ENCODE measurements around the gene PTDSS2. TPM values are rescaled to one million over a fixed set of nuclear protein-coding genes. Genes with fewer than 3 reads are reported as not detected.

Gene PTDSS2
- polyA plus RNA-seq, 2 of the 4 experiments (the other 2 are of a cell fraction), result 23.4 to 38.9 TPM

- WGBS (ENCODE audit: missing lambda C conversion rate), result 76% methylated on average over 7 of the region's 10 CpGs
- 0 out of 6 replicates have a peak, but pooled peaks of 1 of the 2 experiments have one; percentile 2 for ATAC-seq
- no peak for FAIRE-seq
These were observed 45.5 kb downstream of the PTDSS2 start for GRCh38 chr11:495537-495931.

DNA sequence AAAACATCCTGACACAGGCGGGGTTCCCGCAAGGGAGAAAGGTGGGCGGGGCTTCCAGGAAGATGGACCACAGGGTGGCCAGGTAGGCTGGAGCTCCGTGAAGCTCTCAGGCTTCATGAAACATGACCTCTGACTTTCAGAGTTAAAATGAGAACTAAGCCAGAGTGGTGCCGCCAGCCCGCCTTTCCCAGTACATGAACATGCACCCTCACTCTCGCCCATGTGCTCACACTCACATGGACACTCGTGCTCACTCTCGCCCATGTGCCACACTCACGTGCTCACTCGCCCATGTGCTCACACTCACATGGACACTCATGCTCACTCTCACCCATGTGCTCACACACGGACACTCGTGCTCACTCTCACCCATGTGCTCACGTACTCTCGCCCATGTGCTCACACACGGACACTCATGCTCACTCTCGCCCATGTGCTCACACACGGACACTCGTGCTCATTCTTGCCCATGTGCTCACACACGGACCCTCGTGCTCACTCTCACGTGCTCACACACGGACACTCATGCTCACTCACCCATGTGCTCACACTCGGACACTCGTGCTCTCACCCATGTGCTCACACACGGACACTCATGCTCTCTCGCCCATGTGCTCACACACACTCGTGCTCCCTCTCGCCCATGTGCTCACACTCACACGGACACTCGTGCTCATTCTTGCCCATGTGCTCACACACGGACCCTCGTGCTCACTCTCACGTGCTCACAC, 46.9 kb downstream of the PTDSS2 start:
- Histone ChIP-seq H3K4me3 (no peak overlapping the region), H3K4me1 (no peaks in the 10 kb centered on the region), H3K4me2 (no peak overlapping the region), H3K27ac (no peak overlapping the region), H3K9me3 (no peaks in the 10 kb centered on the region)
- WGBS (ENCODE audit: missing lambda C conversion rate), result 96% methylated on average over 34 of the region's 34 CpGs
- no peak for TF ChIP-seq HOXA7 (CRISPR knock-in tag; IDR thresholded peaks at IDR 0.05)
- no peak for TF ChIP-seq HEYL (CRISPR knock-in tag; IDR thresholded peaks at IDR 0.05)
- TF ChIP-seq RAD21 (conservative IDR thresholded peaks at IDR 0.05 in 1 of 2, IDR thresholded peaks at IDR 0.05 in 1 of 2), result no peak
- TF ChIP-seq, protein P1, sequence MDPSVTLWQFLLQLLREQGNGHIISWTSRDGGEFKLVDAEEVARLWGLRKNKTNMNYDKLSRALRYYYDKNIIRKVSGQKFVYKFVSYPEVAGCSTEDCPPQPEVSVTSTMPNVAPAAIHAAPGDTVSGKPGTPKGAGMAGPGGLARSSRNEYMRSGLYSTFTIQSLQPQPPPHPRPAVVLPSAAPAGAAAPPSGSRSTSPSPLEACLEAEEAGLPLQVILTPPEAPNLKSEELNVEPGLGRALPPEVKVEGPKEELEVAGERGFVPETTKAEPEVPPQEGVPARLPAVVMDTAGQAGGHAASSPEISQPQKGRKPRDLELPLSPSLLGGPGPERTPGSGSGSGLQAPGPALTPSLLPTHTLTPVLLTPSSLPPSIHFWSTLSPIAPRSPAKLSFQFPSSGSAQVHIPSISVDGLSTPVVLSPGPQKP (IDR thresholded peaks at IDR 0.05; ENCODE audit: low read depth, low read length), result no peak
- TF ChIP-seq EP300 (IDR thresholded peaks at IDR 0.05), result no peak
- no peak for TF ChIP-seq FOXS1 (CRISPR knock-in tag; IDR thresholded peaks at IDR 0.05)
- TF ChIP-seq, protein P2, sequence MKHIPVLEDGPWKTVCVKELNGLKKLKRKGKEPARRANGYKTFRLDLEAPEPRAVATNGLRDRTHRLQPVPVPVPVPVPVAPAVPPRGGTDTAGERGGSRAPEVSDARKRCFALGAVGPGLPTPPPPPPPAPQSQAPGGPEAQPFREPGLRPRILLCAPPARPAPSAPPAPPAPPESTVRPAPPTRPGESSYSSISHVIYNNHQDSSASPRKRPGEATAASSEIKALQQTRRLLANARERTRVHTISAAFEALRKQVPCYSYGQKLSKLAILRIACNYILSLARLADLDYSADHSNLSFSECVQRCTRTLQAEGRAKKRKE (CRISPR knock-in tag; IDR thresholded peaks at IDR 0.05; ENCODE audit: low read depth), result no peak
- TF ChIP-seq CHD2 (IDR thresholded peaks at IDR 0.05; ENCODE audit: low read length, partially characterized antibody), result no peak
- no peak for TF ChIP-seq CBX2 (IDR thresholded peaks at IDR 0.05; ENCODE audit: borderline replicate concordance, low read depth)
- TF ChIP-seq, protein P3, sequence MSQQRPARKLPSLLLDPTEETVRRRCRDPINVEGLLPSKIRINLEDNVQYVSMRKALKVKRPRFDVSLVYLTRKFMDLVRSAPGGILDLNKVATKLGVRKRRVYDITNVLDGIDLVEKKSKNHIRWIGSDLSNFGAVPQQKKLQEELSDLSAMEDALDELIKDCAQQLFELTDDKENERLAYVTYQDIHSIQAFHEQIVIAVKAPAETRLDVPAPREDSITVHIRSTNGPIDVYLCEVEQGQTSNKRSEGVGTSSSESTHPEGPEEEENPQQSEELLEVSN (IDR thresholded peaks at IDR 0.05; ENCODE audit: borderline replicate concordance, low read depth), result no peak
- no peak for TF ChIP-seq ZC3H11A (IDR thresholded peaks at IDR 0.05)
- no peak for TF ChIP-seq HOXB5 (CRISPR knock-in tag; IDR thresholded peaks at IDR 0.05)
- TF ChIP-seq JUN (IDR thresholded peaks at IDR 0.05), result no peak
- TF ChIP-seq USF2 (IDR thresholded peaks at IDR 0.05), result no peak
- TF ChIP-seq HOXB13 (CRISPR knock-in tag; IDR thresholded peaks at IDR 0.05; ENCODE audit: low read depth), result no peak
- no peak for TF ChIP-seq TFCP2L1 (CRISPR knock-in tag; IDR thresholded peaks at IDR 0.05)
- TF ChIP-seq JUNB (IDR thresholded peaks at IDR 0.05), result no peak
- TF ChIP-seq ZNF302 (CRISPR knock-in tag; IDR thresholded peaks at IDR 0.05), result no peak
- no peak for TF ChIP-seq RARB (CRISPR knock-in tag; IDR thresholded peaks at IDR 0.05)
- DNase-seq (ENCODE audit: low read depth in 1 of 2, low spot score in 1 of 2), result no peak
- no peak for ATAC-seq
- POLR2A ChIA-PET, result no interaction called here
- CTCF ChIA-PET, result interaction anchor here (1.1 to 1.3 kb wide), 2 partner anchors 9 to 49 kb away, joined by 4 read pairs; no protein-coding TSS in a partner anchor
- FAIRE-seq, result no peak

More at GRCh38 chr11:495537-495931, 45.5 kb downstream of the PTDSS2 start:
- H3K4me3 ChIP-seq, result no peak overlapping the region
- TF ChIP-seq PHF8 (IDR thresholded peaks at IDR 0.05; ENCODE audit: borderline replicate concordance, low read depth) (no peak), BCL3 (IDR thresholded peaks at IDR 0.05) (no peak), SMC3 (IDR thresholded peaks at IDR 0.05) (no peak), HOXB13 (CRISPR knock-in tag; IDR thresholded peaks at IDR 0.05; ENCODE audit: low read depth) (no peak), EHF (CRISPR knock-in tag; IDR thresholded peaks at IDR 0.05) (no peak), CHD2 (IDR thresholded peaks at IDR 0.05; ENCODE audit: low read length, partially characterized antibody) (no peak), FOSL2 (IDR thresholded peaks at IDR 0.05) (no peak), FOSL2 (CRISPR knock-in tag; IDR thresholded peaks at IDR 0.05) (no peak), NR3C1 (IDR thresholded peaks at IDR 0.05) (no peak), EP300 (IDR thresholded peaks at IDR 0.05) (no peak)
- TF ChIP-seq, protein P1 (IDR thresholded peaks at IDR 0.05; ENCODE audit: low read depth, low read length), result no peak
- H3K4me1 ChIP-seq, result no peaks in the 10 kb centered on the region
- DNase-seq (ENCODE audit: low read depth in 1 of 2, low spot score in 1 of 2), result no peak
- H3K27ac ChIP-seq, result no peak overlapping the region
- POLR2A ChIA-PET, result no interaction called here
- H3K9me3 ChIP-seq, result no peaks in the 10 kb centered on the region
- H3K4me2 ChIP-seq, result no peak overlapping the region
- CTCF ChIA-PET, result interaction anchor here (1.1 to 1.3 kb wide), 2 partner anchors 47 kb away, joined by 4 to 5 read pairs; no protein-coding TSS in a partner anchor
